Suprapubic skin (tissue), 4 donors: ENCODE measurements around the gene NR1H4. TPM values are rescaled to one million over a fixed set of nuclear protein-coding genes. Genes with fewer than 3 reads are reported as not detected.

Experiments used
- DNase-seq, 2 donors: peaks; one replicate each; pipeline ENCODE4 v3.0.0-alpha.2; 2019; ENCODE audit warnings: low spot score in 2 of 2
- H3K27ac ChIP-seq: fragments of 200-600 bp; sonication (generic); one replicate; pipeline ENCODE4 v1.5.1; 2019
- H3K27me3 ChIP-seq: fragments of 200-600 bp; sonication (generic); one replicate; pipeline ENCODE4 v1.5.1; 2019
- H3K36me3 ChIP-seq: fragments of 200-600 bp; sonication (generic); one replicate; pipeline ENCODE4 v1.5.1; 2019
- H3K4me1 ChIP-seq: fragments of 200-600 bp; sonication (generic); one replicate; pipeline ENCODE4 v1.5.1; 2019
- H3K4me3 ChIP-seq: fragments of 200-600 bp; sonication (generic); one replicate; pipeline ENCODE4 v1.5.1; 2019; ENCODE audit warnings: mild to moderate bottlenecking
- H3K9me3 ChIP-seq: fragments of 200-600 bp; sonication (generic); one replicate; pipeline ENCODE4 v1.5.1; 2019
- EP300 ChIP-seq: sonication (generic); formaldehyde crosslinking; IDR thresholded peaks from one replicate; pipeline ENCODE4 v1.6.1; 2017; ENCODE audit warnings: antibody characterized with exemption
- POLR2A ChIP-seq, 2 donors: fragments of 450-650 bp; IDR thresholded peaks; one replicate each; pipeline ENCODE4 v1.6.1; 2017; ENCODE audit warnings: antibody characterized with exemption in 2 of 2, mild to moderate bottlenecking in 2 of 2, moderate library complexity in 2 of 2
- POLR2AphosphoS5 ChIP-seq, 3 donors: sonication (generic); formaldehyde crosslinking; IDR thresholded peaks; one replicate each; pipeline ENCODE4 v1.6.1; 2017; ENCODE audit warnings: antibody characterized with exemption in 3 of 3
- WGBS: methylation state at CpG from one replicate; pipeline ENCODE4 v1.1.5; 2018; 5-methylcytosine and 5-hydroxymethylcytosine counted together
- total RNA-seq, 4 donors: library from RNA; depleted of rRNA; stranded (reverse); fragments of >200 nt; gene quantifications; one replicate each; pipeline ENCODE4 v1.1.0, GENCODE V29; 2016
- TF ChIP-seq, protein P1 (sequence below), 2 donors: fragments of 200-600 bp in 1 of 2; fragments of 450-650 bp in 1 of 2; sonication (generic) in 1 of 2; IDR thresholded peaks; one replicate each; pipeline ENCODE4 v1.5.1; 2016 to 2019; ENCODE audit warnings: antibody characterized with exemption in 2 of 2, mild to moderate bottlenecking in 1 of 2, moderate library complexity in 1 of 2

NR1H4 gene
- total RNA-seq, 4 donors from 2014 or later, result not detected

DNA sequence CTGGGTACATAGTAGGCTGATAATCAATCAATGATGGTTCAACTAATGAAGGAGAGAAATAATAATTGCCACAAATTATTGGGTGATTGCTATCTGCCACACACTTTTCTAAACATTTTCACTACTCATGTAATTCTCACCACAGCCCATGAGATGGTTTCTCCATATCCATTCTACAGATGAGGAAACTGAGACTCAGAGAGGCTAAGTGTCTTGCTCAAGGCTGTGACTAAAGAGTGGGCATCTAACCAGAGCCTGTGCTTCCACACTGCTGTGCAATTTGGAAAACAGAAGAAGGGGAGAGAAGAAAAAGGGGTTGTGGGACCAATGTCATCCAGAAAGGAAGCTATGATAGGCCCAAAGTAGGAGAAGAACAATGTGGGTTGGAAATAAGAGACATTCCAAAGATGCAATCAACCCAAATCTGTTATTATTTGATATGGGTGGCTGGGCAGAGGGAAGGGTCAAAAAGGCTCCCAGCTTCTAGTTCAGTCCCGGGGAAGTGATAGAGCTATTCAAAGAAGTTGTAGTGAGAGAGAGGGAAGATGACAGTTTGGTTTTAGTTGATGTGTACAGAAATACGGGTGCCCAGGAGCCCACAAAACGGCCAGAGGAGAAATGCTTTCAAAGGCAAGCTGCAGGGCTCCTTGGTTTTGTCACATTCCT is 483 bp upstream of the NR1H4 start:
- no peaks in the 10 kb centered on the region for H3K4me1 ChIP-seq
- H3K4me3 ChIP-seq, result no peak overlapping the region
- H3K27me3 ChIP-seq, result no peaks in the 10 kb centered on the region
- no peaks in the 10 kb centered on the region for H3K36me3 ChIP-seq
- no peak overlapping the region for H3K27ac ChIP-seq
- DNase-seq, result no peak
- TF ChIP-seq, protein P1, sequence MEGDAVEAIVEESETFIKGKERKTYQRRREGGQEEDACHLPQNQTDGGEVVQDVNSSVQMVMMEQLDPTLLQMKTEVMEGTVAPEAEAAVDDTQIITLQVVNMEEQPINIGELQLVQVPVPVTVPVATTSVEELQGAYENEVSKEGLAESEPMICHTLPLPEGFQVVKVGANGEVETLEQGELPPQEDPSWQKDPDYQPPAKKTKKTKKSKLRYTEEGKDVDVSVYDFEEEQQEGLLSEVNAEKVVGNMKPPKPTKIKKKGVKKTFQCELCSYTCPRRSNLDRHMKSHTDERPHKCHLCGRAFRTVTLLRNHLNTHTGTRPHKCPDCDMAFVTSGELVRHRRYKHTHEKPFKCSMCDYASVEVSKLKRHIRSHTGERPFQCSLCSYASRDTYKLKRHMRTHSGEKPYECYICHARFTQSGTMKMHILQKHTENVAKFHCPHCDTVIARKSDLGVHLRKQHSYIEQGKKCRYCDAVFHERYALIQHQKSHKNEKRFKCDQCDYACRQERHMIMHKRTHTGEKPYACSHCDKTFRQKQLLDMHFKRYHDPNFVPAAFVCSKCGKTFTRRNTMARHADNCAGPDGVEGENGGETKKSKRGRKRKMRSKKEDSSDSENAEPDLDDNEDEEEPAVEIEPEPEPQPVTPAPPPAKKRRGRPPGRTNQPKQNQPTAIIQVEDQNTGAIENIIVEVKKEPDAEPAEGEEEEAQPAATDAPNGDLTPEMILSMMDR (IDR thresholded peaks at IDR 0.05), result no peak
- TF ChIP-seq EP300, result no peak
- TF ChIP-seq POLR2AphosphoS5 (IDR thresholded peaks at IDR 0.05), result no peak
- no peak for TF ChIP-seq POLR2A (IDR thresholded peaks at IDR 0.05)
- no peaks in the 10 kb centered on the region for H3K9me3 ChIP-seq
- WGBS, result 58% methylated on average over 3 of the region's 3 CpGs

DNA sequence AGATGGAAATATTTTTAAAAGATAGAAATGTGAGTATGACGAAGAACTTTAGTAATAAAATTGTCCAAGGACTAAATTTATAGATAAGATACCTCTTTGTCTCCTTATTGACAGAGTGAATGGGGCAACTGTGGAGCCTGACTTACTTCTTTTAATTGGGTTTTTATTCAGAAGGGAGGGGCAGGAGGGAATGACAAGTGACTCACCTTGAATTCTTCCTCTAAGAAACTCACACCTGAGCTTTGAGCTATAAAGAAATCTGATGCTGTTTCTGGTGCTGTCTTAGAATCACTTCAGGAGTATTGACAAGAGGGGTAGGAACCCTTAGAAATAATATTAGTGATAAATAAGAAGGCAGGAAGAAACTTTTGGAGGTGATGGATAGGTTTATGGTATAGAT is 951 bp downstream of the NR1H4 start:
- DNase-seq, result no peak
- Histone ChIP-seq H3K36me3 (no peaks in the 10 kb centered on the region), H3K27ac (no peak overlapping the region), H3K4me3 (no peak overlapping the region), H3K27me3 (no peaks in the 10 kb centered on the region), H3K9me3 (no peaks in the 10 kb centered on the region), H3K4me1 (no peaks in the 10 kb centered on the region)
- TF ChIP-seq, protein P1 (IDR thresholded peaks at IDR 0.05), result no peak
- WGBS, result 65% methylated on average over 1 of the region's 1 CpG

DNA sequence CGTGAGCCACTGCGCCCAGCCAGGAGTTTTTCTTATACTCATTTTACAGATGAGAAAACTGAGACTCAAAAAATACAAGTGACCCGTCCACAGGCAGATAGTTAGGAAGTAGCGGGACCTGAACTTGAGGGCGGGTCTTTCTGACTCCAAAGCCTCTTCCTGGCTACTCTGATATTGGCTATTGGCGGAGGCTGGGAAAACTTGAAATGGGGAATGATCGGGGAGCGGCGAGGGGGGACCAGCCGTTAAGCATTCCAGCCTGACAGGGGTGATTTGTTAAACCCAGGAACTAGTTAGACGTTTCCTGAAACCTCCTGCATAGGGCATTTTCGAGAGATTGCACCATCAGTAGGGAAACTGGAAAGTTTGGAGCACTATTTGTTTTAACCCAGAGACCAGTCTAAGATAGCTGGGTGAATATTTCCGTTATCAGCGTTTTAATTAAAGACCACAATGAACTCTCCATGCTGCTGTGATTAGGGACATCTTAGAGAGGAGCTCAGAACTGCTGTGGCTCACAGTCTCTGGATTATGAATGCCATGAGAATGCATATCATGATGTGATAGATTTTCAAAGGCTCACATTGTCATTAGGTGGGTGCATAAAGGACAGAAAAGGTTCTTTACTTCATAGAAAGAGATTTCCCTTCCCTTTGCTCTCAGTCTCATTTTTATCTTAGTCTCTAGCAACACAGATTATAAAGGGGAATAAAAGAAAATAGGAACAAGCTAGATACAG is 2.5 kb downstream of the NR1H4 start:
- no peak for DNase-seq
- TF ChIP-seq POLR2AphosphoS5 (IDR thresholded peaks at IDR 0.05) (no peak), POLR2A (IDR thresholded peaks at IDR 0.05) (no peak), EP300 (no peak)
- TF ChIP-seq, protein P1 (IDR thresholded peaks at IDR 0.05), result no peak
- WGBS, result 65% methylated on average over 14 of the region's 14 CpGs

DNA sequence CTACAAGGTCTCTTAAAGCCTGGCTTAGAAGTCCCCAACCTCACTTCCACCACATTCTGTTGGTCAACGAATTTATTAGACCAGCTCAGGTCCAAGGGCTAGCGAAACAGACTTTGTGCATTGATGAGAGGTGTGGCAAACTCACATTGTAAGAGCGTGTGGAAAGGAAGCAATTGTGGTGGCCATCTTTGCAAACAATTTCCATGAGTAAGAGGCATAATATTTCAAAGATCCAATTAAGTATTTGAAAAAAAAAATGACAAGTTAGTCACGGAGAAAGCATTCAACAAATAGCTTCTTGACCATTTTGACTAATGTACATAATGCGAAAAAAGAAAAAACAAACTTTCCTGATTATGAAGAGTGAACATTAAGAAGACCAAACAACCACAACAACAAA is 7.4 kb downstream of the NR1H4 start:
- no peaks in the 10 kb centered on the region for H3K36me3 ChIP-seq
- WGBS, result 89% methylated on average over 5 of the region's 5 CpGs
- H3K4me1 ChIP-seq, result no peaks in the 10 kb centered on the region
- no peak overlapping the region for H3K4me3 ChIP-seq
- H3K9me3 ChIP-seq, result no peaks in the 10 kb centered on the region
- no peak for DNase-seq
- no peak overlapping the region for H3K27ac ChIP-seq
- TF ChIP-seq POLR2AphosphoS5 (IDR thresholded peaks at IDR 0.05), result no peak
- TF ChIP-seq EP300, result no peak
- no peaks in the 10 kb centered on the region for H3K27me3 ChIP-seq

More for the DNA sequence above, 2.5 kb downstream of the NR1H4 start:
- Histone ChIP-seq H3K4me1 (no peaks in the 10 kb centered on the region), H3K27ac (no peak overlapping the region), H3K9me3 (no peaks in the 10 kb centered on the region), H3K27me3 (no peaks in the 10 kb centered on the region), H3K4me3 (no peak overlapping the region), H3K36me3 (no peaks in the 10 kb centered on the region)

DNA sequence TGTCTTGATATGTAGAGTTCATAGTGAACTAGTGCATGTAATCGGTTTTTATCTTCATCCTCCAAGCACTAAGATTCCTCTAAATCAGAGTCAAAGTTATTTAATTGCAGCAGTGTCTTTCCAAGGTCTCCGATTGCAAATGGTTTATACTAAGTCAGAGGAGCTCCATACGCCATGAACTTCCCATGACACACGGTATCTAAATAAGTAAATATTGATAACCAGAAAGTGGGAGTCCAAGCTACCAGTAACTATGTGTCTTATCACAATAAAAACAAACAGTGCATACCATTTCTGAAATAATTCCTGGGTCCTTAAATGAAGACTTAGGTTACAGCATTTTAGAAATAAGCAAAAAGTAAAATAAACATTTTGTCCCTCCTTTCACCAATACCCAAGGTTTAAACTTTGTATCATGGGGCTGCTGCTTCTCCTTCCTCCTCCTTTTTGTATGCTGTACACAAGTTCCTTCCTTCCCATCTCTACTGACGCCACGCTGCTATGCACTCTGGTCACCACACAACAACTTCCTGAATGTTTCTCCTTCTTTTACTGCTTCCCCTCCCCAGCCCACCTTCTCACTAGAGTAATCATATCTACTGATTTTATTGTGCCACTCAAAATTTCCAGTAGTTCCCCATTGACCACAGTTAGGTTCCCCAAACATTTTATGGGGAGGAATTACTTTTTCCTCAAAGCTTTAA is 10.7 kb downstream of the NR1H4 start:
- H3K9me3 ChIP-seq, result no peaks in the 10 kb centered on the region
- TF ChIP-seq, protein P1 (IDR thresholded peaks at IDR 0.05), result no peak
- TF ChIP-seq EP300 (no peak), POLR2AphosphoS5 (IDR thresholded peaks at IDR 0.05) (no peak), POLR2A (IDR thresholded peaks at IDR 0.05) (no peak)

More for the DNA sequence above, 10.7 kb downstream of the NR1H4 start:
- no peak overlapping the region for H3K4me3 ChIP-seq
- 88% methylated on average over 6 of the region's 6 CpGs for WGBS
- no peaks in the 10 kb centered on the region for H3K27me3 ChIP-seq
- H3K27ac ChIP-seq, result no peak overlapping the region
- no peak for DNase-seq
- no peaks in the 10 kb centered on the region for H3K4me1 ChIP-seq
- H3K36me3 ChIP-seq, result no peaks in the 10 kb centered on the region
